K562 (cell line): ENCODE results near the gene ZMYND8.
"Not testable (repeated sequence)": the region's sequence is repeated elsewhere in the genome, so short reads cannot be mapped to it uniquely, and the experiment has no call there.

Experiments used
- BCOR ChIP-seq: fragments of 450-650 bp; IDR thresholded peaks from 2 replicates; pipeline ENCODE4 v1.6.1; 2016
- CHD1 ChIP-seq: fragments of 200-600 bp; sonication (generic); IDR thresholded peaks from one replicate; pipeline ENCODE4 v1.6.1; 2012; ENCODE audit warnings: mild to moderate bottlenecking, moderate library complexity, low read length, inconsistent platforms
- CTCF ChIP-seq, 3 experiments: IDR thresholded peaks in 2 of 3; conservative IDR thresholded peaks in 1 of 3; 2 replicates each; pipeline ENCODE4 v1.5.1; 2011 to 2012; ENCODE audit warnings: low read length in 3 of 3, mild to moderate bottlenecking in 3 of 3, control low read depth in 2 of 3, improper control_type of control experiment in 1 of 3, inconsistent platforms in 1 of 3, low read depth in 1 of 3, mixed read lengths in 1 of 3, moderate library complexity in 1 of 3; ENCODE audit not compliant: insufficient read depth in 2 of 3
- EP300 ChIP-seq: IDR thresholded peaks from 2 replicates; pipeline ENCODE4 v1.6.1; 2012; ENCODE audit warnings: low read length, improper control_type of control experiment
- MXI1 ChIP-seq: IDR thresholded peaks from 2 replicates; pipeline ENCODE4 v1.6.1; 2011; ENCODE audit warnings: low read depth, mild to moderate bottlenecking, improper control_type of control experiment, low read length
- NCOA2 ChIP-seq, 2 experiments: fragments of 450-650 bp; IDR thresholded peaks; 2 replicates each; pipeline ENCODE4 v1.6.1; 2018; ENCODE audit warnings: mild to moderate bottlenecking in 2 of 2, moderate library complexity in 1 of 2; ENCODE audit not compliant: partially characterized antibody in 2 of 2
- RFX5 ChIP-seq: IDR thresholded peaks from 2 replicates; pipeline ENCODE4 v1.6.1; 2011; ENCODE audit warnings: low read depth, mild to moderate bottlenecking, improper control_type of control experiment, low read length
- SRSF3 ChIP-seq: fragments of 200-400 bp; formaldehyde crosslinking; IDR thresholded peaks from 2 replicates; pipeline ENCODE4 v1.6.1; 2016; ENCODE audit warnings: mild to moderate bottlenecking, low read length, moderate library complexity; ENCODE audit not compliant: insufficient read depth
- WHSC1 ChIP-seq: IDR thresholded peaks from one replicate; pipeline ENCODE4 v1.6.1; 2012; ENCODE audit warnings: low read length, control low read depth, inconsistent platforms
- ZBTB33 ChIP-seq: sonication (generic); formaldehyde crosslinking; IDR thresholded peaks from 2 replicates; pipeline ENCODE4 v1.8.1; 2023; ENCODE audit warnings: mild to moderate bottlenecking, missing genetic modification reagents
- ZNF449 ChIP-seq: fragments of 250-450 bp; sonication (Bioruptor Pico); IDR thresholded peaks from 2 replicates; pipeline ENCODE4 v1.8.0; 2022; ENCODE audit warnings: moderate library complexity, mild to moderate bottlenecking, inconsistent platforms
- ZNF512 ChIP-seq: IDR thresholded peaks from 2 replicates; pipeline ENCODE4 v1.6.1; 2016; ENCODE audit warnings: missing genetic modification characterization, missing compliant biosample characterization
- ZNF780A ChIP-seq: fragments of 250-450 bp; sonication (Bioruptor Pico); IDR thresholded peaks from 2 replicates; pipeline ENCODE4 v1.5.0; 2021; ENCODE audit warnings: mild to moderate bottlenecking

DNA sequence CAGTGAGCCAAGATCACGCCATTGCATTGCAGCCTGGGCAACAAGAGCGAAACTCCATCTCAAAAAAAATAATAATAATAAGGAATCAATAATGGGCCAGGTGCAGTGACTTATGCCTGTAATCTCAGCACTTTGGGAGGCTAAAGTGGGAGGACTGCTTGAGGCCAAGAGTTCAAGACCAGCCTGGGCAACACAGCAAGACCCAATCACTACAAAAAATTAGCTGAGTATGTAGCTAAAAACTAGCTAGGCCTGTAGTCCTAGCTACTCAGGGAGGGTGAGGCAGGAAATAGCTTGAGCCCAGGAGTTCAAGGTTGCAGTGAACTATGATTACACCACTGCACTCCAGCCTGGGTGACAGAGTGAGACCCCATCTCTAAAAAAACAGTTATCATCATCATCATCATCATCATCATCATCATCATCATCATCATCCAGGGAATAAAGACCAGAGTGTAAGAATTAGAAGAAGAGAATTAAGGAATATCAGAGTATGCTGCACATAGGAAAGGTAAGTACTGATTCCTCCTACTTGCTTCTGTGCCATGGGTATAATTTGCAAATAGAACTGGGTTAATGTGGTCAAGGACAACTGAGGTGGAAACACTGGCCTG, 95.2 kb downstream of the ZMYND8 start:
- TF ChIP-seq ZNF449 (CRISPR knock-in tag); WHSC1; CHD1; MXI1; ZBTB33 (CRISPR knock-in tag); CTCF (IDR thresholded peaks at IDR 0.05 in 2 of 3, conservative IDR thresholded peaks at IDR 0.05 in 1 of 3; ENCODE audit: insufficient read depth in 2 of 3, low read depth in 1 of 3, low read length in 3 of 3); ZNF780A (CRISPR knock-in tag); ZNF512 (tag); RFX5; EP300; NCOA2 (IDR thresholded peaks at IDR 0.05; ENCODE audit: partially characterized antibody in 2 of 2); SRSF3; BCOR: not testable (repeated sequence)
